A673 (cell line): ENCODE results near the gene SH3TC2.

ENCODE experiments used
- EZH2 ChIP-seq: fragments of 200-600 bp; sonication (generic); IDR thresholded peaks from 2 replicates; pipeline ENCODE4 v1.6.1; 2017; ENCODE audit warnings: borderline replicate concordance, low read depth, mild to moderate bottlenecking, mixed read lengths, antibody characterized with exemption, low read length; ENCODE audit not compliant: poor library complexity, severe bottlenecking
- TF ChIP-seq, protein P1 (sequence below): fragments of 300-800, 200-600 bp; sonication (generic); conservative IDR thresholded peaks from 2 replicates; pipeline ENCODE4 v1.5.1; 2017; ENCODE audit warnings: low read depth, mild to moderate bottlenecking, antibody characterized with exemption, low read length, moderate library complexity, mixed read lengths

DNA sequence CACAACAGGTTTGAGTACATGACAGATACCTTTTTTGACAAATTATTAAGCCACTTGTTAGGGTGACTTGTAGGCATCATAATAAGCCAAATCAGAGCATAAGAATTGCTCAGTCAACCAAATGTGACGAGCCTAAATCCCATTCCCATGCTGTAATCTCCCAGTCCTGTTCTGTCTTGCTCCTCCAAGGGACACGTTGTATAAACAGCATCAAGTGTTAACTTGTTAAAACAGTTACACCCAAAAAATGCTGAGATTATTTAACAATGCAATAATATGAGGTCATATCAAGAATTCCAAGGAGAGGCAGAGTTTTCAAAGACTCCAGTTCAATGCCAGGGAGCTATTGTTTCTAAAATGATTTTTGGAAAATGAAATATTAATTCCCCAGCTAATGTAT is 76.2 kb downstream of the SH3TC2 start:
- TF ChIP-seq, protein P1, sequence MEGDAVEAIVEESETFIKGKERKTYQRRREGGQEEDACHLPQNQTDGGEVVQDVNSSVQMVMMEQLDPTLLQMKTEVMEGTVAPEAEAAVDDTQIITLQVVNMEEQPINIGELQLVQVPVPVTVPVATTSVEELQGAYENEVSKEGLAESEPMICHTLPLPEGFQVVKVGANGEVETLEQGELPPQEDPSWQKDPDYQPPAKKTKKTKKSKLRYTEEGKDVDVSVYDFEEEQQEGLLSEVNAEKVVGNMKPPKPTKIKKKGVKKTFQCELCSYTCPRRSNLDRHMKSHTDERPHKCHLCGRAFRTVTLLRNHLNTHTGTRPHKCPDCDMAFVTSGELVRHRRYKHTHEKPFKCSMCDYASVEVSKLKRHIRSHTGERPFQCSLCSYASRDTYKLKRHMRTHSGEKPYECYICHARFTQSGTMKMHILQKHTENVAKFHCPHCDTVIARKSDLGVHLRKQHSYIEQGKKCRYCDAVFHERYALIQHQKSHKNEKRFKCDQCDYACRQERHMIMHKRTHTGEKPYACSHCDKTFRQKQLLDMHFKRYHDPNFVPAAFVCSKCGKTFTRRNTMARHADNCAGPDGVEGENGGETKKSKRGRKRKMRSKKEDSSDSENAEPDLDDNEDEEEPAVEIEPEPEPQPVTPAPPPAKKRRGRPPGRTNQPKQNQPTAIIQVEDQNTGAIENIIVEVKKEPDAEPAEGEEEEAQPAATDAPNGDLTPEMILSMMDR = no peak
- TF ChIP-seq EZH2 = no peak
